AG09309 (cell line): ENCODE measurements around the gene L1CAM.

Source experiments
- DNase-seq: peaks from one replicate; pipeline ENCODE4 v3.0.0-alpha.2; 2010; ENCODE audit warnings: low read depth
- H3K4me3 ChIP-seq: 2 replicates; pipeline ENCODE4 v1.5.1; 2011; ENCODE audit warnings: mild to moderate bottlenecking, low read depth, low read length, moderate library complexity; ENCODE audit not compliant: control insufficient read depth
- CTCF ChIP-seq: IDR thresholded peaks from 2 replicates; pipeline ENCODE4 v1.5.1; 2011; ENCODE audit warnings: mild to moderate bottlenecking, low read depth, low read length, inconsistent platforms; ENCODE audit not compliant: insufficient read depth, control insufficient read depth; ENCODE audit errors: missing control alignments

L1CAM gene

GRCh38 chrX:153845195-153845594 is 40.8 kb downstream of the L1CAM start:
- TF ChIP-seq CTCF = no peak
- H3K4me3 ChIP-seq = no peak overlapping the region
- no peak for DNase-seq

GRCh38 chrX:153844509-153845082 is 41.4 kb downstream of the L1CAM start:
- DNase-seq = no peak
- H3K4me3 ChIP-seq = no peak overlapping the region
- TF ChIP-seq CTCF = no peak

GRCh38 chrX:153836921-153837320 is 49.1 kb downstream of the L1CAM start:
- H3K4me3 ChIP-seq = no peak overlapping the region
- DNase-seq = no peak
- no peak for TF ChIP-seq CTCF

- DNase-seq = no peak
- H3K4me3 ChIP-seq = no peak overlapping the region
- TF ChIP-seq CTCF = no peak
Measured at GRCh38 chrX:153832728-153833127, 53.2 kb downstream of the L1CAM start.

GRCh38 chrX:153831429-153832150 is 54.4 kb downstream of the L1CAM start:
- no peak for DNase-seq
- no peak overlapping the region for H3K4me3 ChIP-seq
- no peak for TF ChIP-seq CTCF

GRCh38 chrX:153830640-153831428 is 55.1 kb downstream of the L1CAM start:
- no peak for DNase-seq
- no peak for TF ChIP-seq CTCF
- no peak overlapping the region for H3K4me3 ChIP-seq
